ENCODE data around the gene SLC35E3. TPM values are rescaled to one million over a fixed set of nuclear protein-coding genes. Genes with fewer than 3 reads are reported as not detected.

The SLC35E3 gene
- polyA plus RNA-seq, 4 donors, result 14.7 to 18.7 (median 18.2) TPM

GRCh38 chr12:68768431-68768939 lies 22.5 kb downstream of the SLC35E3 start:
- DNase-seq (ENCODE audit: low read depth in 4 of 4, low spot score in 3 of 4), result no peak

GRCh38 chr12:68769941-68770340 lies 24.0 kb downstream of the SLC35E3 start:
- DNase-seq (ENCODE audit: low read depth in 4 of 4, low spot score in 3 of 4), result no peak

- DNase-seq (ENCODE audit: low read depth in 4 of 4, low spot score in 3 of 4), result no peak
Measured at GRCh38 chr12:68771223-68771925, 25.4 kb downstream of the SLC35E3 start.

GRCh38 chr12:68772714-68773113 lies 26.7 kb downstream of the SLC35E3 start:
- no peak for DNase-seq (ENCODE audit: low read depth in 4 of 4, low spot score in 3 of 4)

DNA sequence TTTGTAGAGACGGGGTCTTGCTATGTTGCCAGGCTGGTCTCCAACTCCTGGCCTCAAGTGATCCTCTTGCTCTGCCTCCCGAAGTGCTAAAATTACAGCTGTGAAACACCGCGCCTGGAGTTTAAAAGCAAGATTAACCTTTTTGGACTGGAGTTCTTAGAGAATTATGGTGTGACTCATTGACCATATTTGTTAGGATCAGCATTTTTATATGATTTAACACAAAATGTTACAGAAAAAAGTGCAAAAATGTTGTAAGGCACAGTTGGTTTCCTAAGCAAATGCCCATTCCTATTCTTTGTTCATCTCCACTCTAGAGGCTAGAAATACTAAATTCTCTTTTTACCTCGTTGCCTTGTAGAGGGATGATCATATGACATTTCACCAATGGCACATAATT lies 27.6 kb downstream of the SLC35E3 start:
- no peak for DNase-seq (ENCODE audit: low read depth in 4 of 4, low spot score in 3 of 4)

GRCh38 chr12:68775121-68775630 lies 29.2 kb downstream of the SLC35E3 start:
- no peak for DNase-seq (ENCODE audit: low read depth in 4 of 4, low spot score in 3 of 4)

DNA sequence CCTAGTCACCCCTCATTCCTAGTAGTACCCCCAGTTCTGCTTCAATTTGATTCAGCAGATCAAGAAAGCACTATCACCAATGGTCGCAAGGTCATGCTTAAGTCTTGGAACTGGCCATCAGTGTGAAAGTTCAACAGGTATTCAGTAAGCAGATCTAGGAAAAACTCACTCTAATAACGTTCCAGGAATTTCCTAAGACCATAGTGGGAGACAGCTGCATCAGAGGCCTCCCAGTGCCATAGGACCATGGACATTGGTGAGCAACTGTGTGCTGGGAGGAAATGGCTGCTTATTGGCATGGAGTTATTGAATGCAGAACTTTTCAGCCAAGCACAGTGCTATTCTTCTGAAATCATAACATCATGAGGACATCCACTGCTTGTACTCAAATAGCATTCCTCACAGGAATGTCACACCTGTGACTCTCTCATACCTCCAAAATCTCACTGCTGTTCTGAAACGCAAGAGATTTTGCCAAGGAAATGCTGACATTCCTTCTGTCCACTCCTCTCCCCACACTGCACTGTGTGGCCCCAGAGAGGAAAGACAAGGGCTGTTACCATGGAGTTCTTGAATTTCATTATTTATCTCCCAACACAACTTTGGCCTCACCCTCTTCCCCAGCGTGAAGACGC lies 31.1 kb downstream of the SLC35E3 start:
- no peak for DNase-seq (ENCODE audit: low read depth in 4 of 4, low spot score in 3 of 4)

DNA sequence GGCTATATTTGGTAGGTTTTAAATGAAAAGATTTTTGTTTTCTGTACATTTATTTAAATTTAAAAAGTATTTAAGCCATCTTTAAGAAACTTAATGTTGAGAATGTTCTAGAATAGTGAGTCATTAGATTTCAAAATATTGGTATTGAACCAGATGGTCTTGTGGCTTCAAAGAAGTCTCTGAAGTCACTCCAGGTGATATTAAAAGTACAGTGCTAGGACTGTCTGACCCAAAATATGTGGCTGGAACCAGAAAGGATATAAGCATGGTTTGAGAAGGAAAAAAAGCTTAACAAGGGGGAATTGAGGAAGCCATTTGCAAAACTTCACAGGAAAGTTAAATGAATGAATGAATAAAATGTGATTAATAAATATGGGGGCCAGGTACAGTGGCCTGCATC lies 33.3 kb downstream of the SLC35E3 start:
- DNase-seq (ENCODE audit: low read depth in 4 of 4, low spot score in 3 of 4), result no peak

- DNase-seq (ENCODE audit: low read depth in 4 of 4, low spot score in 3 of 4), result no peak
Measured at GRCh38 chr12:68780731-68781130, 34.8 kb downstream of the SLC35E3 start.

- no peak for DNase-seq (ENCODE audit: low read depth in 4 of 4, low spot score in 3 of 4)
Measured at GRCh38 chr12:68781728-68782127, 35.8 kb downstream of the SLC35E3 start.

- DNase-seq (ENCODE audit: low read depth in 4 of 4, low spot score in 3 of 4), result no peak
Measured at GRCh38 chr12:68784015-68784414, 38.0 kb downstream of the SLC35E3 start.

GRCh38 chr12:68785358-68785757 lies 39.4 kb downstream of the SLC35E3 start:
- no peak for DNase-seq (ENCODE audit: low read depth in 4 of 4, low spot score in 3 of 4)

GRCh38 chr12:68785823-68786222 lies 39.8 kb downstream of the SLC35E3 start:
- DNase-seq (ENCODE audit: low read depth in 4 of 4, low spot score in 3 of 4), result no peak

GRCh38 chr12:68786929-68787328 lies 41.0 kb downstream of the SLC35E3 start:
- DNase-seq (ENCODE audit: low read depth in 4 of 4, low spot score in 3 of 4), result no peak

DNA sequence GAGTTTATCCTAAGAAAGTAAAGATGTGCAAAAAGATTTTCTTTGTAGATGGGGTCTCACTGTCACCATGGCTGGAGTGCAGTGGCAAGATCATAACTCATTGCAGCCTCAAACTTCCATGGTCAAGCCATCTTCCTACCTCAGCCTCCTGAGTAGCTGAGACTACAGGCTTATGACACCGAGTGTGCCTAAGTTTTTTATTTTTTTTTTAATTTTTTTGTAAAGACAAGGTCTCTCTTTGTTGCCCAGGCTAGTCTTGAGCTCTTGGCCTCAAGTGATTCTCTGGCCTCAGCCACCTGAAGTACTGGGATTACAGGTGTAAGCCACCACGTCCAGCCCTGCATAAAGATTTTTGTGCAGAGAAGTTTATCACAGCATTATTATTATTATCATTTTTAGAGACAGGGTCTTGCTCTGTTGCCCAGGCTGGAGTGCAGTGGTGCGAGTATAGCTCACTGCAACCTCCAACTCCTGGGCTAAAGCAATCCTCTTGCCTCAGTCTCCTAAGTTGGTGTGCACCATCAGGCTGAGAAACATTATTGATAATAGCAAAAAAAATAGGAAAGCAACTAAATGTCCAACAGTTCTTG lies 42.7 kb downstream of the SLC35E3 start:
- DNase-seq (ENCODE audit: low read depth in 4 of 4, low spot score in 3 of 4), result no peak

DNA sequence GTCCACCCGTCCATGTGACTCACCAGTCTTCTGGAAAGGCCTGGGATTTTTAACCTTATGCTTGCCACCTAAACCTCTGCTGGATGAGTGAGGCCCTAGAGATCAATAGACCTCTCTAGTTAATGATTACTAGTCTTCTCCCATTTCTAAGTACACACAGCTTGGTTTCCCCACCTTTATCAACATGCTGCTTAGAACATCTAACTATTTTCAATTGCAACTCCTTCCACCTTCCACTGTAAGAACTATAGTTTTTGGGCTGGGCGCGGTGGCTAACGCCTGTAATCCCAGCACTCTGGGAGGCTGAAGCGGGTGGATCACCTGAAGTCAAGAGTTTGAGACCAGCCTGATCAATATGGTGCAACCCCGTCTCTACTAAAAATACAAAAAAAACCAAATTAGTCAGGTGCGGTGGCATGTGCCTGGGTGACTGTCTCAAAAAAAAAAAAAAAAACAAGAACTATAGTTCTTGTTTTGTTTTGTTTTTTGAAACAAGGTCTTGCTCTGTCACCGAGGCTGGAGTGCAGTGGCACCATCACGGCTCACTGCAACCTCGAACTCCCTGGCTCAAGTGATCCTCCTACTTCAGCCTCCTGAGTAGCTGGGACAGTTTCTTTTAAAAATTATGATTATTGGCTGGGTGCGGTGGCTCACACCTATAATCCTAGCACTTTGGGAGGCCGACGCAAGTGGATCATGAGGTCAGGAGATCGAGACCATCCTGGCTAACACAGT lies 43.3 kb downstream of the SLC35E3 start:
- no peak for DNase-seq (ENCODE audit: low read depth in 4 of 4, low spot score in 3 of 4)

GRCh38 chr12:68790081-68790951 lies 44.3 kb downstream of the SLC35E3 start:
- DNase-seq (ENCODE audit: low read depth in 4 of 4, low spot score in 3 of 4), result no peak

GRCh38 chr12:68790952-68791234 lies 44.9 kb downstream of the SLC35E3 start:
- no peak for DNase-seq (ENCODE audit: low read depth in 4 of 4, low spot score in 3 of 4)

DNA sequence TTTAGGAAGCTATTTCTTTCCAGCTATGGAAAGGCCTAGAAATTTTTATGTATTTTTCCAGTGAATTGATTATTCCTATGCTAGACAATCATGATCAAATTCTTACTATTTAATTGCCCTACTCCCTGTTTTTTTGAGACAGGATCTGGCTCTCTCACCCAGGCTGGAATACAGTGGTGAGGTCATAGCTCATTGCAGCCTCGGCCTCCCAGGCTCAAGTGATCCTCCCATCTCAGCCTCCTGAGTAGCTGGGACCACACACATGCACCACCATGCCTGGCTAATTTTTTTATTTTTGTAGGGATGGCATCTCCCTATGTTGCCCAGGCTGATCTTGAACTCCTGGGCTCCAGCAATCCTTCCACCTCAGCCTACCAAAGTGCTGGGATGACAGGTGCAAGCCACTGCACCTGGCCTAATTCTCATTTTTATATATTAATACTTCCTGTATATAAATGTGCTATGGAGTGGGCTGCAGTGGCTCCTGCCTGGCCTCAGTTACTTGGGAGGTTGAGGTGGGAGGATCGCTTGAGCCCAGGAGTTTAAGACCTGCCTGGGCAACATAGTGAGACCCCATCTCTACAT lies 46.0 kb downstream of the SLC35E3 start:
- DNase-seq (ENCODE audit: low read depth in 4 of 4, low spot score in 3 of 4), result no peak

DNA sequence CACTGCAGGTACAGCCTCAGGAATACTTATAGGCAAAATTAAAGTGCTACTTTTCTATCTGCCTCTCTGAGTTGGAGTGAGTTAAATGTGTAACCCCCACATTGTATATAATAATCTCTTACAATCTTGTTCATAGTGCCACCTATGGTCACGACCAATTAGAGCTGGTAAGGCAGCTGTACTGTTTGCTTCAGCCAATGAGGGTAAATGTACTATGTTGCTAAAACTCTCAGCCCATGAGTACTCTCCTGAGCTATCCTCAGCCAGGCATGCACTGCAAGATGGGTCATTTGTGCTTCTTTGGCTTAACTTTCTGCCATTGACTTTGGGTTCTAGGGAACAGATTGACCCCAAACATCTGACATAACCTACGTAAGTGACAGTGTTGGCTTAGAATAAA lies 47.0 kb downstream of the SLC35E3 start:
- no peak for DNase-seq (ENCODE audit: low read depth in 4 of 4, low spot score in 3 of 4)

Measured in left renal pelvis (tissue), 4 donors.